ENCODE data around the gene CTRL. TPM values are rescaled to one million over a fixed set of nuclear protein-coding genes. Genes with fewer than 3 reads are reported as not detected.

The CTRL gene
- total and polyA plus RNA-seq, 8 donors, result 0.50 to 7.1 (median 5.3) TPM; not detected in 1

DNA sequence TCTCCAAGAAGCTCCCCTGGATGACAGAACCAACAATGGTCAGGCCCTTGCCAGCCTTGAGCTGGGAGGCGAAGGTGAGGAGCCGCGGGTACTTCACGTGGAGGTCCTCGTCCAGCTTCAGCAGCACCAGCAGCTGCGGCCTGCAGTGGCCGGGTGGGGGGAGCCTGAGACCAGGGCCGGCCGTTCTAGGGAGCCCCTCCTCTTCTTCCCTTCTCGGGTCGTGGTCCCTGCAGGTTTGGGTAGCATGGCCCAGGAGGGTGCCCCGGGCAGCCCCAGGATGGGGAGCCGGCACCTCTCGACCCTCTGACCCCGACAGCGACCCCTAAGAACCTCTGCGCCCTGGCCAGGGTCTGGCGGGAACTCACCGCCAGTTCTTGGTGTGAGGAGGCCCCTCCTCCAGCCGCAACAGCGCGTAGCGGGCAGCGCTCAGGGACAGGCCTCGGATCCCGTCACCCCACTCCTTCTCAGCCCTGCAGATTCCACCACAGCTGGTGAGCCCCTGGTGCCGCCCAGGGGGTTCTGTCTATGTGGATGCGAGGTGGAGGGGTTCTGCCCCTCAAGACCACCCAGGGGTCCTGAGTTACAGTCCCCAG, 15.4 kb upstream of the CTRL start:
- TF ChIP-seq CTCF (IDR thresholded peaks at IDR 0.05), result no peak
- intact Hi-C loops (cut with DNase I), result no loop called here
- no peak for DNase-seq
- Histone ChIP-seq H3K4me1 (no peaks in the 10 kb centered on the region), H3K27me3 (no peaks in the 10 kb centered on the region), H3K36me3 (peaks cover 4 to 97% of the 10 kb centered on the region in 2 donors), H3K4me3 (no peak overlapping the region), H3K27ac (no peak overlapping the region), H3K9me3 (no peaks in the 10 kb centered on the region)
- no peak for ATAC-seq

DNA sequence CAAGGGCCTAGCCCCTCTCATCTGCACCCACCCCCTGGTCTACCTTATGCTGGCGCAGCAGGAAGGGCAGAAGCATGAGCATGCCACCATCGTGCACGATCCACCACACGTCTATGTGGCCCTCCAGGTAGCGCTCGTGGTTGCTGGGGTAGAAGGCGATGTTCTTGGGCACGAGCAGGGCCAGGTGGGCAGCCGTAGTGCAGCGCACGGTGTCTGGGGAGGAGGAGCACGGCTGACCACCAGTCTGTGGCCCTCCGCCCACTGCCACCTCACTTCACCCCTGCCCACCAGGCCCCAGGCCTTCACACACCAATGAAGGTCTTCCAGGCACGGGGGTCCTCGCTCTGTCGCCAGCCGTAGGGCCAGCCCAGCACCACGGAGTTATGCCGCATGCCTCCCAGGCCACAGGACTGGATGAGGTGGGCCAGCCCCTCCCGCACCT, 14.5 kb upstream of the CTRL start:
- TF ChIP-seq CTCF (IDR thresholded peaks at IDR 0.05), result no peak
- no peak overlapping the region for H3K4me3 ChIP-seq
- H3K36me3 ChIP-seq, result peaks cover 4 to 91% of the 10 kb centered on the region in 2 donors
- DNase-seq, result peak in 1 of 4 donors; percentile 72
- no peak overlapping the region for H3K27ac ChIP-seq
- no peak for ATAC-seq
- H3K4me1 ChIP-seq, result no peaks in the 10 kb centered on the region
- no peaks in the 10 kb centered on the region for H3K9me3 ChIP-seq
- no peaks in the 10 kb centered on the region for H3K27me3 ChIP-seq
- intact Hi-C loops (cut with DNase I), result no loop called here

DNA sequence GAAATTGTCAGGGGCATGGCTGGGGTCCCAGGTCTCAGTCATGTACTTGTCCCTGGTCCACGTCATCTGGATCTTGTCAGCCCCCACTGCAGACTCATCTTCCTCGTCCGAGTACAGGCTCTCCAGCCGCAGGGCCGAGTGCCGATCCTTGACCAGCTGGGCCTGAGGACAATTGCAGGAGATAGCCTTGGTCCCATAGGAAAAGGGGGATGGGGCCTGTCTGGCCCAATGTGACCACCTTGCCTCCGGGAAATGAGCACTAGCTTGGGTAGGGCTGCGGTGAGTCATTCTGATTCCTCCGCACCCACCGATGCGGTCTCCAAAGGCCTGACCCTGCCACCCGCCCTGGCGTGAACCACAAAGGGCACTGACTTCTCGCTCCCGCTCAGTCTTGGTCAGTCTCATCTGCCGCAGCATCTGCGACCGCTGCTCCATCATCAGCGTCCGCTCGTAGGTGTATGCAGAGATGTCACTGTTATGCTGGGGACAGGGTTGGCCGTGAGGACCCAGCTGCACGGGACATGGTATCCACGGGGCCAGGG, 13.8 kb upstream of the CTRL start:
- peaks cover 4 to 87% of the 10 kb centered on the region in 2 donors for H3K36me3 ChIP-seq
- no peaks in the 10 kb centered on the region for H3K9me3 ChIP-seq
- intact Hi-C loops (cut with DNase I), result no loop called here
- H3K27ac ChIP-seq, result no peak overlapping the region
- no peak for ATAC-seq
- DNase-seq, result no peak
- no peaks in the 10 kb centered on the region for H3K27me3 ChIP-seq
- no peak overlapping the region for H3K4me3 ChIP-seq
- TF ChIP-seq CTCF (IDR thresholded peaks at IDR 0.05), result no peak
- no peaks in the 10 kb centered on the region for H3K4me1 ChIP-seq

DNA sequence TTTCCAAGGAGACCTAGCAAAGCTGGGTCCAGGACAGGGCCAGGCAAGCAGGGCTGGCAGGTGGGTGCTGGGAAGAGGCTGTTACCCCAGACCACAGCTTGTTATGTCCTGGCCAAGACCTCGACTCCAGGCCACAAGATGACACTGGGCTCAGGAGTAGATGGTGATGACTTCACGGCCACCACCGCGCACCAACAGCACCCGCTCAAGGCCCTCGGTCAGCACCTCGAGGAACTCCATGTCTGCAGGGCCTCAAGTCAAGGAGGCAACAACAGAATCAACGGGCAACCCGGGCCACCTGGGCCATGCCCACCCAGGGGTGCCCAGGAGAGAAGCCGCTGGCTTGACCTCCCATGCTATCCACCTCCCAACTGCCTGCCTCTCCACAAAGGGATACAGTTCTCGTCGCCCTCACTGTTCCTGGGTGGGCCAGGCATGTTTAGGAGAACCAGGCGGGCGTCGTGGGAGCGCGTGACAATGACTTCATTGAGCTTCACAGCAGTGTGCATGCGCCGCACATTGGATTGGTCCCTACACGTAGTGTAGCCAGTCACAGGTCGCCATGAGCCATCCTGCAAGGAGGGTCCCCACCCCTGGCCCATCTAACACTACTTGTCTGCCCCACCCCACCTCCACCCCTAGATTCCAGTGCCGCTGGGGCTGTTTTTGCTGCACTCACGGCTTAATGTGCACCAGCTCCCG, 13.2 kb upstream of the CTRL start:
- DNase-seq (peak in 1 of 4 donors; percentile 61), ATAC-seq (no peak)
- peaks cover 4 to 87% of the 10 kb centered on the region in 2 donors for H3K36me3 ChIP-seq
- H3K27me3 ChIP-seq, result no peaks in the 10 kb centered on the region
- intact Hi-C loops (cut with DNase I), result no loop called here
- H3K9me3 ChIP-seq, result no peaks in the 10 kb centered on the region
- no peak overlapping the region for H3K4me3 ChIP-seq
- H3K4me1 ChIP-seq, result no peaks in the 10 kb centered on the region
- TF ChIP-seq CTCF (IDR thresholded peaks at IDR 0.05), result no peak
- no peak overlapping the region for H3K27ac ChIP-seq
